ENCODE measurements around the gene CCL2.
"Not testable (repeated sequence)": the region's sequence is repeated elsewhere in the genome, so short reads cannot be mapped to it uniquely, and the experiment has no call there.

CCL2 gene

GRCh38 chr17:34222722-34223497 is 32.2 kb upstream of the CCL2 start:
- no peak overlapping the region for H3K27ac ChIP-seq (ENCODE audit: low read depth, low read length)

GRCh38 chr17:34225046-34225445 is 30.0 kb upstream of the CCL2 start:
- Histone ChIP-seq H3K27ac (ENCODE audit: low read depth, low read length) (no peak overlapping the region), H3K36me3 (ENCODE audit: control insufficient read depth in 1 of 2, insufficient read depth in 2 of 2, low read length in 2 of 2) (no peaks in the 10 kb centered on the region), H3K9me3 (ENCODE audit: control insufficient read depth in 1 of 2, low read length in 2 of 2) (peaks cover 0 to 6% of the 10 kb centered on the region in 2 donors), H3K27me3 (ENCODE audit: control insufficient read depth in 1 of 2, insufficient read depth in 2 of 2, low read length in 2 of 2) (no peaks in the 10 kb centered on the region), H3K4me1 (ENCODE audit: control insufficient read depth in 1 of 2, insufficient read depth in 2 of 2, low read length in 2 of 2) (no peaks in the 10 kb centered on the region), H3K4me3 (ENCODE audit: low read depth in 1 of 2, low read length in 2 of 2) (no peak overlapping the region), H3K9ac (ENCODE audit: low read depth in 1 of 2, low read length in 2 of 2) (no peak overlapping the region)

More at GRCh38 chr17:34222722-34223497, 32.2 kb upstream of the CCL2 start:
- no peak overlapping the region for H3K9ac ChIP-seq (ENCODE audit: low read depth in 1 of 2, low read length in 2 of 2)
- no peaks in the 10 kb centered on the region for H3K9me3 ChIP-seq (ENCODE audit: control insufficient read depth in 1 of 2, low read length in 2 of 2)
- no peak overlapping the region for H3K4me3 ChIP-seq (ENCODE audit: low read depth in 1 of 2, low read length in 2 of 2)
- no peaks in the 10 kb centered on the region for H3K36me3 ChIP-seq (ENCODE audit: control insufficient read depth in 1 of 2, insufficient read depth in 2 of 2, low read length in 2 of 2)
- no peaks in the 10 kb centered on the region for H3K27me3 ChIP-seq (ENCODE audit: control insufficient read depth in 1 of 2, insufficient read depth in 2 of 2, low read length in 2 of 2)
- no peaks in the 10 kb centered on the region for H3K4me1 ChIP-seq (ENCODE audit: control insufficient read depth in 1 of 2, insufficient read depth in 2 of 2, low read length in 2 of 2)

- no peaks in the 10 kb centered on the region for H3K36me3 ChIP-seq (ENCODE audit: control insufficient read depth in 1 of 2, insufficient read depth in 2 of 2, low read length in 2 of 2)
- H3K27me3 ChIP-seq (ENCODE audit: control insufficient read depth in 1 of 2, insufficient read depth in 2 of 2, low read length in 2 of 2): no peaks in the 10 kb centered on the region
- H3K27ac ChIP-seq (ENCODE audit: low read depth, low read length): no peak overlapping the region
- H3K4me1 ChIP-seq (ENCODE audit: control insufficient read depth in 1 of 2, insufficient read depth in 2 of 2, low read length in 2 of 2): no peaks in the 10 kb centered on the region
- H3K9ac ChIP-seq (ENCODE audit: low read depth in 1 of 2, low read length in 2 of 2): no peak overlapping the region
- peaks cover 0 to 9% of the 10 kb centered on the region in 2 donors for H3K9me3 ChIP-seq (ENCODE audit: control insufficient read depth in 1 of 2, low read length in 2 of 2)
- H3K4me3 ChIP-seq (ENCODE audit: low read depth in 1 of 2, low read length in 2 of 2): no peak overlapping the region
These were observed 28.9 kb upstream of the CCL2 start for GRCh38 chr17:34226011-34226743.

GRCh38 chr17:34226744-34227034 is 28.4 kb upstream of the CCL2 start:
- no peaks in the 10 kb centered on the region for H3K36me3 ChIP-seq (ENCODE audit: control insufficient read depth in 1 of 2, insufficient read depth in 2 of 2, low read length in 2 of 2)
- no peak overlapping the region for H3K27ac ChIP-seq (ENCODE audit: low read depth, low read length)

GRCh38 chr17:34227293-34227692 is 27.8 kb upstream of the CCL2 start:
- not testable (repeated sequence) for H3K4me1 ChIP-seq (ENCODE audit: control insufficient read depth in 1 of 2, insufficient read depth in 2 of 2, low read length in 2 of 2)

More at GRCh38 chr17:34226744-34227034, 28.4 kb upstream of the CCL2 start:
- H3K4me1 ChIP-seq (ENCODE audit: control insufficient read depth in 1 of 2, insufficient read depth in 2 of 2, low read length in 2 of 2): no peaks in the 10 kb centered on the region
- peaks cover 0 to 9% of the 10 kb centered on the region in 2 donors for H3K9me3 ChIP-seq (ENCODE audit: control insufficient read depth in 1 of 2, low read length in 2 of 2)
- no peaks in the 10 kb centered on the region for H3K27me3 ChIP-seq (ENCODE audit: control insufficient read depth in 1 of 2, insufficient read depth in 2 of 2, low read length in 2 of 2)
- no peak overlapping the region for H3K4me3 ChIP-seq (ENCODE audit: low read depth in 1 of 2, low read length in 2 of 2)
- no peak overlapping the region for H3K9ac ChIP-seq (ENCODE audit: low read depth in 1 of 2, low read length in 2 of 2)

GRCh38 chr17:34227707-34228106 is 27.4 kb upstream of the CCL2 start:
- H3K9me3 ChIP-seq (ENCODE audit: control insufficient read depth in 1 of 2, low read length in 2 of 2): peaks cover 0 to 9% of the 10 kb centered on the region in 2 donors
- H3K4me1 ChIP-seq (ENCODE audit: control insufficient read depth in 1 of 2, insufficient read depth in 2 of 2, low read length in 2 of 2): no peaks in the 10 kb centered on the region
- H3K36me3 ChIP-seq (ENCODE audit: control insufficient read depth in 1 of 2, insufficient read depth in 2 of 2, low read length in 2 of 2): no peaks in the 10 kb centered on the region
- no peaks in the 10 kb centered on the region for H3K27me3 ChIP-seq (ENCODE audit: control insufficient read depth in 1 of 2, insufficient read depth in 2 of 2, low read length in 2 of 2)
- no peak overlapping the region for H3K4me3 ChIP-seq (ENCODE audit: low read depth in 1 of 2, low read length in 2 of 2)
- no peak overlapping the region for H3K9ac ChIP-seq (ENCODE audit: low read depth in 1 of 2, low read length in 2 of 2)
- H3K27ac ChIP-seq (ENCODE audit: low read depth, low read length): no peak overlapping the region

More at GRCh38 chr17:34227293-34227692, 27.8 kb upstream of the CCL2 start:
- H3K36me3 ChIP-seq (ENCODE audit: control insufficient read depth in 1 of 2, insufficient read depth in 2 of 2, low read length in 2 of 2); H3K27me3 ChIP-seq (ENCODE audit: control insufficient read depth in 1 of 2, insufficient read depth in 2 of 2, low read length in 2 of 2); H3K27ac ChIP-seq (ENCODE audit: low read depth, low read length); H3K9me3 ChIP-seq (ENCODE audit: control insufficient read depth in 1 of 2, low read length in 2 of 2); H3K9ac ChIP-seq (ENCODE audit: low read depth in 1 of 2, low read length in 2 of 2); H3K4me3 ChIP-seq (ENCODE audit: low read depth in 1 of 2, low read length in 2 of 2): not testable (repeated sequence)

GRCh38 chr17:34228781-34229180 is 26.3 kb upstream of the CCL2 start:
- H3K4me1 ChIP-seq (ENCODE audit: control insufficient read depth in 1 of 2, insufficient read depth in 2 of 2, low read length in 2 of 2): peaks cover 0 to under 1% of the 10 kb centered on the region in 2 donors
- no peaks in the 10 kb centered on the region for H3K36me3 ChIP-seq (ENCODE audit: control insufficient read depth in 1 of 2, insufficient read depth in 2 of 2, low read length in 2 of 2)
- no peaks in the 10 kb centered on the region for H3K27me3 ChIP-seq (ENCODE audit: control insufficient read depth in 1 of 2, insufficient read depth in 2 of 2, low read length in 2 of 2)
- H3K4me3 ChIP-seq (ENCODE audit: low read depth in 1 of 2, low read length in 2 of 2): no peak overlapping the region
- H3K9ac ChIP-seq (ENCODE audit: low read depth in 1 of 2, low read length in 2 of 2): no peak overlapping the region
- H3K9me3 ChIP-seq (ENCODE audit: control insufficient read depth in 1 of 2, low read length in 2 of 2): peaks cover 0 to 9% of the 10 kb centered on the region in 2 donors
- no peak overlapping the region for H3K27ac ChIP-seq (ENCODE audit: low read depth, low read length)

- Histone ChIP-seq H3K36me3 (ENCODE audit: control insufficient read depth in 1 of 2, insufficient read depth in 2 of 2, low read length in 2 of 2) (no peaks in the 10 kb centered on the region), H3K4me3 (ENCODE audit: low read depth in 1 of 2, low read length in 2 of 2) (no peak overlapping the region), H3K27ac (ENCODE audit: low read depth, low read length) (no peak overlapping the region), H3K4me1 (ENCODE audit: control insufficient read depth in 1 of 2, insufficient read depth in 2 of 2, low read length in 2 of 2) (peaks cover 15 to 16% of the 10 kb centered on the region in 2 donors), H3K9me3 (ENCODE audit: control insufficient read depth in 1 of 2, low read length in 2 of 2) (peaks cover 0 to 9% of the 10 kb centered on the region in 2 donors), H3K27me3 (ENCODE audit: control insufficient read depth in 1 of 2, insufficient read depth in 2 of 2, low read length in 2 of 2) (no peaks in the 10 kb centered on the region), H3K9ac (ENCODE audit: low read depth in 1 of 2, low read length in 2 of 2) (no peak overlapping the region)
These were observed 24.7 kb upstream of the CCL2 start for GRCh38 chr17:34230342-34230741.

GRCh38 chr17:34234616-34235015 is 20.5 kb upstream of the CCL2 start:
- Histone ChIP-seq H3K27me3 (ENCODE audit: control insufficient read depth in 1 of 2, insufficient read depth in 2 of 2, low read length in 2 of 2) (no peaks in the 10 kb centered on the region), H3K9me3 (ENCODE audit: control insufficient read depth in 1 of 2, low read length in 2 of 2) (peaks cover 0 to 4% of the 10 kb centered on the region in 2 donors), H3K4me3 (ENCODE audit: low read depth in 1 of 2, low read length in 2 of 2) (no peak overlapping the region), H3K9ac (ENCODE audit: low read depth in 1 of 2, low read length in 2 of 2) (no peak overlapping the region), H3K27ac (ENCODE audit: low read depth, low read length) (no peak overlapping the region), H3K4me1 (ENCODE audit: control insufficient read depth in 1 of 2, insufficient read depth in 2 of 2, low read length in 2 of 2) (peaks cover 29 to 30% of the 10 kb centered on the region in 2 donors), H3K36me3 (ENCODE audit: control insufficient read depth in 1 of 2, insufficient read depth in 2 of 2, low read length in 2 of 2) (no peaks in the 10 kb centered on the region)

- Histone ChIP-seq H3K27me3 (ENCODE audit: control insufficient read depth in 1 of 2, insufficient read depth in 2 of 2, low read length in 2 of 2) (no peaks in the 10 kb centered on the region), H3K27ac (ENCODE audit: low read depth, low read length) (no peak overlapping the region), H3K4me1 (ENCODE audit: control insufficient read depth in 1 of 2, insufficient read depth in 2 of 2, low read length in 2 of 2) (peaks cover 33 to 37% of the 10 kb centered on the region in 2 donors), H3K9me3 (ENCODE audit: control insufficient read depth in 1 of 2, low read length in 2 of 2) (peaks cover 0 to under 1% of the 10 kb centered on the region in 2 donors), H3K9ac (ENCODE audit: low read depth in 1 of 2, low read length in 2 of 2) (peak overlapping the region in 1 of 2 donors; percentile 9), H3K4me3 (ENCODE audit: low read depth in 1 of 2, low read length in 2 of 2) (no peak overlapping the region), H3K36me3 (ENCODE audit: control insufficient read depth in 1 of 2, insufficient read depth in 2 of 2, low read length in 2 of 2) (no peaks in the 10 kb centered on the region)
These were observed 19.6 kb upstream of the CCL2 start for GRCh38 chr17:34235389-34236028.
